Hematopoietic multipotent progenitor cell treated with erythropoietin and hydrocortisone succinate and interleukin-3 and kit ligand, for 4 days (in vitro differentiated cells): ENCODE measurements around the gene RHEB.

Experiments used
- DNase-seq: peaks from one replicate; pipeline ENCODE4 v3.0.0-alpha.2; 2015

The RHEB gene

DNA sequence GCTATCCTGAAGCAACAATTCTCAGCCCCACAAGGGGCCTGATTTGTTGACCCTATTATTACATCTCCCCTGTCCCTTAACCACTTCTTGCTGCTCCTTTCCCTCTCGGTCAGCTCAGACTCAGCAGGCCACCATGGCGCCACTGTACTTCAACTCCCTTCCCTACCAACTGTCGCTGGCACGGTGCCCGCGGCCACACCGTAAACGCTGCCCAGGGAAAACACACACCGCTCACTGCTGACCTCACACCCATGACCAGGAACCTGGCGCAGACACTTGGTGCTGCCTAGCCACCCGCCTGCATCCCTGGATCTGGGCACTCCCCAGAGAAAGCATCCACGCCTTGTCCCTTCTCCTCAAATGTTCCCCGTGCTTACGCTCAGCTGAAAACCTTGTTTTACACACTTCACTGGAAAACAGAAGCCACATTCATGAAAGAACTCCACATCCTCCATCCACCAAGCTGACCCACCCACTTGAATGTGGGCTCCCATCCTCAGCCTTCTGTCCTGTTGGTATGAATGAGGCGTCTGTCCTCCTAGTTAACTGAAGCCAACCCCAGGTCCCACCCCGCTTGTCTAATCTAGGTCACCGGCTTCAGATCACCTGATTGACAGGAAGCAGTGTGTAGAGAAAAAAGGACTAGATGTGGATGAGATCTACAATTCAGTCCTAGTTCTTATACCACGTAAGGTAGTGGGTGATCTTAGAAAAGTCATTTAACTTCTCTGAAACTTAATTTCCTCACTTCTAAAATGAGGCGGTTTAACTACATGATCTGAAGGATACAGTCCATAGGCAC lies 51.3 kb downstream of the RHEB start:
- DNase-seq: no peak

DNA sequence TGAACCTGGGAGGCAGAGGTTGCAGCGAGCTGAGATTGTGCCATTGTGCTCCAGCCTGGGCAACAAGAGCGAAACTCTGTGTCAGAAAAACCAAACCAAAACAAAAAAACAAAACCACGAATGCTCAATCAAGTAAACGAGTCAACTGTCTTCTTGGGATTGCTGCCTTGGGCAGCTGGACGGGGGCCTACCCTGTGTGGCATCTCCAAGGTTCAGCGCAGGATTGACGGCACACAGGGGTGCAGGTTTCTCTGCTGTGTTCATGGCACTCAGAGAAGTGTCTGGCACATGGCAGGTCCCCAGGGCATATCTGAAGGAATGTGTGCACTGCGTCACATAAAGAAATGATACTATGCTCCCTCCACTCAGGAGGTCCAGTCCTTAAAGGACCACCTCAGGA lies 54.5 kb downstream of the RHEB start:
- DNase-seq: no peak

DNA sequence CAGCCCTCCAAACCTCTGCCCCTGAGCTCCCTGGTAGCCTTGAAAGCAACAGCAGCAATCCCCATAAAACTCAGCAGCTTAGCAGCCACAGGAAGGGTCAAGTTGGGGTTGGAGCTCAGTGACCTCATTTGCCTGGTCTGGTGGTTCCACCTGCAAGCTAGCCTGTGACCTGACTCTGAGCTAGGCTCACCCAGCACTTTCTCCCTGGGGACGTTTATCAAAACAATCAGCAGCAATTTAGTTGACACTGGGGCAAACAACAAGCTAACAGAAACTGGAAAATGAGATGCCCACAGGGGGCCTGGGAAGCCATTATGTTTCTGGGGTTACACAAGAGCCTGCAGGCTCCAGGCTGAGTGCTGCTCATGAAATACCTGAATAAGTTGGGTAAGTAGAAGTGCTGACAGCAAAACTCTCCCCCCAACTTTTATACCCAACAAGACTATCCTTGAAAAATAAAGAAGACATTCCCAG lies 57.4 kb downstream of the RHEB start:
- no peak for DNase-seq

DNA sequence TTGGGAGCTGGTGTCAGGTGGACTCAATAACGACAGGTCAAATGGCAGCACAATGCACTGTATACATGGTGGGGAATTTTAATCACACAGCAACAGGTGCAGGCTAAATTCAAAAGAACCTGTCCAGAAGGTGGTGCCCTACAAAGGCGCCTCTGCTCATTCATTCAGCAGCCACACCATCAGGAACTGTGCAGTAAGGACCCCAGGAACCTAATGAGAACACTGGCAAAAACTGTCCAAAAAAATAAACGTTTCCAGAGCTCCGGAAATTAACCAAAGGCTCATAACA lies 57.8 kb downstream of the RHEB start:
- DNase-seq: no peak

DNA sequence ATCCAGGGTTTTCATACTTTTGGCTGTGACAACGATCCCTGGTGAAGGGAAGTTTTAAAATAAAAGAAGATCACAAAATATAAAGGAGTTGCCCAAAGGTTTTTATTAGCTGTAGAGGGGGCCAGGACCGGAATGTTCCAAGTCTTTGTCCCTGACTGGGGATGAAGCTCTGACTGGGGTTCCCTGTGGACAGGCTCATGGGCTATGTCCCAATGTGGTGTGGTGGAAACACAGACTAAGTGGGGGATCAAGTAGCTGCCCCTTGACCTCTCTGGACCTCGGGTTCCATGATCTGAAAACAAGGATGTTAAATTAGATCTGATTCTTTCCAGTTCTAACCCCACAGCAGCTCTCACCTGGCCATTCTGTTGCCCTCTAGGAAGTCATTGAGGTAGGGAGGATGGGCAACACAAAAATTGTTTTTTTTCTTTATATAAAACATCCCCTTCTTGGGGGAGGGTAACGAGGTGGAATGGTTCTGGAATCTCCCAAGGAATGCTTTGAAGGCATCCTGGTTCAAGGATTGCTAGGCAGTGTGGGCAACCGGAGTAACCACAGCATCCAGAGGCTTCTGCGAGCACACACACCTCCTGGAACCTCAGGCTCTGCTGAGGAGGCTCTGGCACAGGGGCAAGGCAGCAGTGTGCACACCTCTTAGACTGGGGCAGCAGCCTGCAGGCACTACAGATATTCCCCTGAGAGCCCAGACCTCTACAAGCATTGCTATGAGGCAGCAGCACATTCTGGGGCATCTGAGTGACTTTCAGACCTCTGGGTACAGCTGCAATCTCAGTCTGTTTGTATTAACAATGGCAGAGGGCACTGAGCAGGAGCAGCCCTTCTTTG lies 58.4 kb downstream of the RHEB start:
- DNase-seq: no peak

DNA sequence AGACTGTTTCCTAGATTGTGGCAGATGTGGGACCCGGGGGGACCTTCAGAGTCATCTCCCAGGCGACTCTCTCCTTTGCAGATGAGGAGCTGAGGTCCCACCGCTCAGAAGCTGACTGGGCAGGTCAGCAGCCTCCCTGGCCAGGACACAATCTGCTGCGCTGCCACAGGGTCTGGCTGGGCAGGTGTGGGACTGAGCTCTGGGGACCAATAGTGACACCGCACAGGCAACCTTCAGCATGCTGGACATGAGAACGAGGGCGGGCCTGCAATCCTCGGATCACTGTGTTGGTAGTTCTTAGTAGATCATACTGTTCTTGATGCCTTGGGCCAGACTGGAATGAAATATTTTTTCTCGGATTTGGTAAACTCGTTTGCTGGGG lies 59.2 kb downstream of the RHEB start:
- no peak for DNase-seq

DNA sequence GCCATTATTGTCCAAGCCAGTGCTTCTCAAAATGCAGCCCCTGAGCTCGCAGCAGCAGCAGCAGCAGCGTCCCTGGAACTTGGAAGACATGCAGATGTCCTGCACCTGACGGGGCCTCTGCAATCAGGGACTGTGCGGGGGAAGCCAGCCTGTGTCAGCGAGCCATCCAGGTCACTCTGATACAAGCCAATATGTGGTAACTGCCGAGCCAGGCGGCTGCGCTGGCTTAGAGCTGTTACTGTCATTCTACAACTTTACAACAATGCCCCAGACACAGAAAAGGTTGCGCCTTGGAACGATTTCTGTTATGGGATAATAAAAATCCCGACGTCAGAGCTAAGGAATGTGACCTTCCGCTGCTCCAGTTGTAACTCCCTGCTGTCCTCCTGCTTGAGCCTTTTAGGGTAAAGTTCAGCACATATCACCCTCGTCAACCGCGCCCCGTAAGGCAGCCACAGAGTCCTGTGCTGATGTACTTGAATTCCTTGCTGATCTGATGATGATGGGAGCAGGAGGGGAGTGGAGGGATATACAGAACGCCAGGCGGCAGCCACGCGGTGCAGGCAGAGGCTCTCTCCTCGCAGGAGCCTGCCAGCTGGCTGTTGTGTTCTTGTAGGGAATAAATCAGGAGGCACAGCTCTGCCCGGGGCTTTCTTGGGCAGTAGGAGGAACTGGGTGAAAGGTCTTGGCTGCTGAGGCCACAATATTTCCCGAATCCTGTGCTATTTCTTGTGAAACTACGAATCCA lies 59.8 kb downstream of the RHEB start:
- DNase-seq: no peak

DNA sequence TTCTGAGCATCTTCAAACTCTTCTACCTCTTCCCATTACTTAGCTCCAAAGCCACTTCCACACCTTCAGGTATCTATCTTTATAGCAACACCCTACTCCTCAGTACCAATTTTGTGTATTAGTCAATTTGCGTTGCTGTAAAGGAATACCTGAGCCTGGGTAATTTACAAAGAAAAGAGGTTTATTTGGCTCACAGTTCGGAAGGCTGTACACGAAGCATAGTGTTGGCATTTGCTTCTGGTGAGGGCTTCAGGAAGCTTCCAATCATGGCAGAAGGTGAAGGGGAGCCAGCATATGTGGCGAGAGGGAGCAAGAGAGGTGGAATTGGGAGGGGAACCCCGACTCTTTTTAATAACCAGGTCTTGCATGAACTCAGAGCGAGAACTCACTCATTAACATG lies 62.2 kb downstream of the RHEB start:
- DNase-seq: no peak

DNA sequence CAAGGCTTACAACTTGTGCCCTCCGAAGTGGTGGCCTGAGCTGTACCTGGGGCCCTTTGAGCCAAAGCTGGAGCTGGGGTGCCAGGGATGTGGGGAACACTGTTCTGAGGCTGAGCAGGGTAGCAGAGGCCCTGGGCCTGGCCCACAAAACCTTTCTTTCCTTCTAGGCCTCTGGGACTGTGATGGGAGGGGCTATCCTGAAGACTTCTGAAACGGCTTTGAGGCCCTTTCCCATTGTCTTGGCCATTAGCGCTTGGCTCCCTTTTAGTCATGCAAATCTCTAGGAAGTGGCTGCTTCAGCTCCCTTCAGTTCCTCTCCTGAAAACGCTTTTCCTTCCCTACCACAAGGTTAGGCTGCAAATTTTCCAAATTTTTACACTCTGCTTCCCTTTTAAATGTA lies 62.9 kb downstream of the RHEB start:
- DNase-seq: no peak

DNA sequence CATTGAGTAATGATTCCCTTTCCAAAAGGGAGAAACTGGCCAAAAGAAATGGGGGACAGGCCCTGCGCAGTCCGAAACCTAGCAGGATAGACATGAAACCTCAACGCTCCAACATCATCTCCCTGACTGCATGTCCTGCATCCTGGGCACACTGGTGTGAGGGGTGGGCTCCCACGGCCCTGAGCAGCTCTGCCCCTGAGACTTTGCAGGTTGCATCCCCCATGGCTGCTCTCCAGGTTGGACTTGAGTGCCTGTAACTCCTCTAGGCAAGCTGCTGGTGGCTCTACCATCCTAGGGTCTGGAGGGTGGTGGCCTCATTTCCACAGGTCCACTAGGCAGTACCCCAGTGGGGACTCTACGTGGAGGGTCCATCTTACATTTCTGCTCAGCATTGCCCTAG lies 63.4 kb downstream of the RHEB start:
- DNase-seq: no peak

DNA sequence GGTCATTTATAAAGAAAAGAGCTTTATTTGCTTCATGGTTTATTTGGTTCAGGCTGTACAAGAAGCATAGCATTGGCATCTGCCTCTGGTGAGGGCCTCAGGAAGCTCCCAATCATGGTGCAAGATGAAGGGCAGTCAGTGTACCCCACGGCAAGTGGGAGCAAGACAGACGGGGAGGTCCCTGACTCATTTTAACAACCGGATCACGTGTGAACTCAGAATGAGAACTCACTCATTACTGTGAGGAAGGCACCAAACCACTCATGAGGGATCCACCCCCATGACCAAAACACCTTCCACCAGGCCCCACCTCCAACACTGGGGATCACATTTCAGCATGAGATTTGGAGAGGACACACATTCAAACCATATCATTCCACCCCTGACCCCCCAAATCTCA lies 64.0 kb downstream of the RHEB start:
- DNase-seq: no peak

DNA sequence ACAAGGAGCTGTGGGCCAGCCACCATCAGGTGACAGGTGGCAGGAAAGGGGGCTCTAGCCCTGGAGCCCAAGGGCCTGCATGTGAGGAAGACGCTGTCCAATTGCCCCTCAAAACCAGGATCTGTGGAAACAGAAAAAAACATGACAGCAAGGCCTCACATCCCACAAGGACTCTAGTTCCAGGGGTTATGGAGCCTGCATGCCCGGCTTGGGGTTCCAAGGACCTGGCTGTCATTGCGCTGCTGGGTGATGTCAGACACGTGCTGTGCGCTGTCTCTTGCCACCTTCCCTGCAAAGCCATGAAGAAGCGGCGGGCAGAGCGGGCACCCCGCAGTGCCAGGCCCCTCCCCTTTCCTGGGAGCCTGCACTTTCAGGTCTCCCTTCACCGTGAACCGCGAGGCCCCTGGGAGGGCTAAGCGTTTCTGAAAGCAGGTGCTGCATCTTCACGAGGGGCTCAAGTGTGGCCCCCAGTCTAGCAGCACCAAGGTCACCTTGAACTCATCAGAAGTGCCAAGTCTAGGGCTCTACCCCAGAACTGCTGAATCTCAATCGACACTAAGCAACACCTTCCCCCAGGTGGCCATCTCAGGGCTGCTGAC lies 64.7 kb downstream of the RHEB start:
- DNase-seq: no peak

DNA sequence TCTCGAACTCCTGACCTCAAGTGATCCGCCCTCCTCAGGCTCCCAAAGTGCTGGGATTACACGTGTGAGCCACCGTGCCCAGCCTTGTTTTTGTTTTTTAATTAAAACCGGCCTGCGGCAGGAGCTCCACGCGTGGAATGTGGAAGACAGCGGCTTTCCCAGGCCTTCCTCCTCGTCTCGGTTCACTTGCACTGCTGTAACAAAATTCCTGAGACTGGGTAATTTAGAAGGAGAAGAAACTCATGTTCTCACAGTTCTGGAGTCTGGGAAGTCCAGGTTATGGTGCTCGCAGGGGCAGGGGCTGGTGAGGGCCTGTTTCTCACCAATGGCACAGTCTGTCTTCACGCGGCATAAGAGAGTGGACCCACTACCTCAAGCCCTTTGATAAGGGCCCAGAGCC lies 65.4 kb downstream of the RHEB start:
- no peak for DNase-seq

DNA sequence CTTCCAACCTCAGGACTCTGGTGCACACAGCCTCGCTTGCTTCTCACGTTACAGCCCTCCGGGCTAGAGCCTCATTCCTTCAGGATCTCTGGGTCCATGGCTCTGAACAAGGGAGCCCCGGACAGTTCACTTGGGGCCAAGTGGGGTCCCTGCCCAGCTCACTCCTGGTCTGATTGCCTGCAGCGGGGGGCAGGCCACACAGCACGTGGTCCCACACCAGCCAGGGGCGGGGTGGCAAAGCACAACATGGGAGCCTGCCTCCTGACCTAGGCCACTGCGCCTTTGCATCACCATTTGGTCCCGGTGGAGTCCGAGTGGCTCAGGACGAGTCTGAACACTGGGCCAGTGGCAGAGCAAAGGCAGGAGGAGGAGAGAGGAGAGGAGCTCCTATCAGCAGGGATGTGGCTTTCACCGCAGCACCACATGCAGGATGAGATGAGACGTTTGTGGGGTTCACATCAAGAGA lies 66.3 kb downstream of the RHEB start:
- DNase-seq: peak; percentile 27

DNA sequence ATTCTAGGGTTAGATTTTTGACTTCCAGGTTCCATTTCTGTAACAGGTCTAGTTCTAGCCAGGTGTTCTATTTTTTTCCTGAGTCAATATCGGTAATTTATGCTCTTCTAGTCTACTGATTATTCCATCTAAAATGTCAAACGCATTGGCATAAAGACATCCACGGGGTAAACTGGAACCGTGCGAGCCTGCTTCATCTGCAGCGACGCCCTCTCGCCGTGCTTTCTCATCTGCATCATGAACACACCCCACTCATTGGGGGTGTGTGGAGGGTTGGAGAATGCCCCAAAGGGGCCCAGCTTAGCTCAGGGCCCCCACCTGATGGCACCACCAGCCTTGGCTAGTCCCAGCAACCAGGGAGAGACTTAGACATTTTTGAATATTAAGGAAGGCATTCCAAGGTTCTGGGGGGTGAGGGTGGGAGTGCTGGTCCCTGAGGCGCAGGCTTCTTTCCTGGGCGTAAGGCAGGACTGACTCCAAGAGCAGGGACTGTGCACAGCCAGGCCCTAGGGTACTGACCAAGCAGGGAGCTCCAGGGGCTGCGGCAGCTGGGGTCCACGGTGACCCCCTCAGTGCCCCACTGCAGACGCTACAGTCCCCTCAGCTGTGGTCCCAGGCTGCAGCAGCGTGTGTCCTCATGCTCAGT lies 66.9 kb downstream of the RHEB start:
- DNase-seq: no peak

DNA sequence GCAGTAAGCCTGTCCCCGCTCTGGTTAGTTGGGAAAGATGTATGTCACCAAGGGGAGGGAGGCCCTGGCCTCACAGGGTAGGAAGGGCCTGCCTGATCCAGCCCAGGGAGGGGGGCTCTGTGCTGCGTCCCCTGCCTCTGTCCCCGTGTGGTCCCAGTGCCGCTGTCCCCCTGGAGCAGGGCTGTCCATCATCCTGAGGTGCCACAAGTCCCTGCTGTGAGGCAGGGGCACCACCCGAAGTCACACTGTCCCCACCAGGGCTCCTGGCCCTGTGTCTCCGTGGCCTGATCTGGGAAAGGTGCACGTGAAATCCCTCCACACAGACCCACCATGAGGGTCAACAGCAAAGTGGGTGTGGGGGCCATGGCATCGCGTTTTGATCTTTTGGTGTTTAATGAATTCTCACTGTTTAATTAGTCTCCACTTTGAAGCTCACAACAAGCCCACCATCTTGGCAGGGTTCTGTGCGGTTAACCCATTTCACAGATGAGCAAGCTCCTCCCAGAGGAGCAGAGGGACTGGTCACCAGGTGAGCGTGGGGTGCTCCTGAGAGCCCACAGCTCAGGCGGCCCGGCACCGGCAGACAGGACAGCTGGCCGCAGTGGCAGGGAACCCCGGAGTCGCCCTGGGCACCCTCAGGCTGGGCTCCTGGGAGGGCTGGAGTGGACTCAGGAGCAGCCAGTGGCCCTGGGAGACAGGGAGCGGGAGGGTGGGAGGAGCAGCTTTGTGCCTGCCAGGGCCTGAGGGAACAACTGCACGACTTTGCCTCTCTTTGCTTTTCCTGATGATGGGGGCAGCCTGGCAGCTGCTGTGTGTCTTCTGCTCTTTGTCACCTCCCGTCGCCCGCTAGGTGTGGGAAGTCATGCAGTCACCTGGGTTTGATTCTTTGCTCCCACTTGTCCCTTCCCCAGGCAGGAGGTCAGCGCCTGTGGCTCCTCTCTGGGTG lies 67.8 kb downstream of the RHEB start:
- no peak for DNase-seq

DNA sequence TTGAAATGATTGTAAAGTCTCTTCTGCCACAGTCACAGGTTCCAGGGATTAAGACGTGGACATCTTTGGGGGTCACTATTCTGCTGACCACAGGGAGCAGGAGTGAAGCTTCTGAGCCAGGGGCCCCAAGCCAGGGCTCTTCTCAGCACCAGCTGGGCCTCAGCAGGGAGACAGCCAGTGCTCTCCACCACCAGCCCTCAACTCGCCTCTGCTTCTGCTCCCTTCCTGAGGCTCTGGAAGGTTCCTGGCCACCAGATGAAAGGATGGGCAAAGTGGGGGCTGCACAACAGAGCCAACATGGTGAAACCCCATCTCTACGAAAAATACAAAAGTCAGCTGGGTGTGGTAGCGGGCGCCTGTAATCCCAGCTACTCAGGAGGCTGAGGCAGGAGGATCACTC lies 68.5 kb downstream of the RHEB start:
- DNase-seq: no peak

DNA sequence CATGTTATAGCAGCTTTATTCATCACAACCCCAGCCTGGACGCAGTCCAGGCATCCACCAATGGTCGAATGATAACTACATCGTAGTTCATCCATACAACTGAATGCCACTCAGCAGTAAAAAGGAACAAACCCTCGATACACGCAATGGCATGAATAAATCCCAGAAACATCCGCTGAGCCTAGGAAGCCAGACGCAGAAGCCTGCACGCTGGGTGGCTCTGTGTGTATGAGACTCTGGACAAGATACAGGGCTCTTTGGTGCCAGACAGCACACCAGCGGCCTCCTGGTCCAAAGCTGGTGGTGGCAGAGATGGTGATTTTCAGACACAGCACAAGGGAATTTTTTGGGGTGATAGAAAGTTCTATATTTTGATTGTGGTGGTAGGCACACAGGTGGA lies 69.7 kb downstream of the RHEB start:
- DNase-seq: no peak

DNA sequence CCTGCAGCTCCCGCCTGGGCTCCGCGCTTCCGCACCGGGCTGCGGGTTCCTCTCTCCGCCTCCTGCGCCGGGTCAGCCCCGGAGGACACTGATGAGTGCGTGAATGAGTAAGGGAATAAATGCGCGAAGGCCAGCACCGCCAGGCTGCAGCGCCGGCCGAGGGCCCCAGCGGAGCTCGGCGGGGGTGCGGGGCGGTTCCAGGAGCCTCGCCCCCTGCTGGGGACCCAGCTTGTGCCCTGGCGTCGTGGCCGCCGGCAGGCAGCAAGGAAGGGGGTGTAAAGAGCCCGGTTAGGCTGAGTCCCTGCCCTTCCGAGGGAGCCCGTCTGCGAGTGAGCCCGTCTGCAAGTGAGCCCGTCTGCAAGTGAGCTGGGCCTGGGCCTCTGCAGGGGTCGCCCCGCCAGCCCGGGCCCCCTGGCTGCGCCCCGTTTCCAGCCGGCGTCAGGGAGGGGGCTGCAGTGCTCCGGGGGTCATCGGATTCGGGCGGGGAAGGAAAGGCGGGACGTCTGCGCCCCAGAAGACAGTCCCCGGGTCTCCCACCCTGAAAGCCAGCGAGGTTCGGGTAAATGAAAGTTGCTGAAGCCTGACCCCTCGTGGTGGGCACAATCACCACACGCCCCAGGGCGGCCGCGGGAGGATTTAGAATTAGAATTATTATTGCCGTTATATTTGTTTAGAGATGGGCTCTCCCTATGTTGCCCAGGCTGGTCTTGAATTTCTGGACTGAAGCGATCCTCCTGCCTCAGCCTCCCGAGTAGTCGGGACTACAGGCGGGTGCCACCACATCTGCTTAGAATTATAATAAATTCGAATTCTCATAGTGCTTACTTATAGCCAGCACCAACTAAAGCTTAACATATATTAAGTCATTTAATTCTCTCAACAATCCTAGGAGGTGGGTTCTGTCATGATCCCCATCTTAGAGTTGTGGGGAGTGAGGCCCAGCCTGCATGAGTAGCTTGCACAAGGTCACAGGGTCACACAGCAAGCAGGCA lies 71.1 kb downstream of the RHEB start:
- peak; percentile 86 for DNase-seq

DNA sequence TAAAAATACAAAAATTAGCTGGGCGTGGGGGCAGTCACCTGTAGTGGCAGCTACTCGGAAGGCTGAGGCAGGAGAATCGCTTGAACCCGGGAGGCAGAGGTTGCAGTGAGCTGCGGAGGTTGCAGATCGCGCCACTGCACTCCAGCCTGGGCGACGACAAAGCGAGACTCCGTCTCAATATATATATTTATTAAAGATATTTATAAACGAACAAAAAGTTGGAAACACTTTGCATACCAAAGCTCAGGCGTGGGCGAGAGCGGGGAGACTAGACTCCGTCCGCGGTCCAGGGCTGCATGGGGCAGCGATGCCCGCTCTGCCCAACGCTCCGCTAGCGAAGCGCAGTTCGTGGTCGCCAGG lies 71.8 kb downstream of the RHEB start:
- no peak for DNase-seq
